T-helper 17 cell (primary cell): ENCODE data around the gene TTC17. TPM values are rescaled to one million over a fixed set of nuclear protein-coding genes. Genes with fewer than 3 reads are reported as not detected.

Experiments used
- ATAC-seq: fragments of 150-1000 bp; cut with Tn5 transposase; 2 replicates; pipeline ENCODE4 v1.10.0; 2021; ENCODE audit warnings: mild to moderate bottlenecking, moderate library complexity
- DNase-seq, 3 donors: peaks; one replicate each; pipeline versions ENCODE4 v3.0.0 to v3.0.0-alpha.2; 2020 to 2021
- H3K9me3 ChIP-seq: one replicate; pipeline ENCODE4 v1.7.0; 2013; ENCODE audit warnings: low read length, mild to moderate bottlenecking; ENCODE audit not compliant: control insufficient read depth, poor library complexity, severe bottlenecking
- H3K27ac Mint-ChIP-seq: one replicate; pipeline ENCODE4 v1.8.0; 2022; ENCODE audit warnings: mild to moderate bottlenecking, moderate library complexity, mixed read lengths
- H3K27me3 Mint-ChIP-seq: one replicate; pipeline ENCODE4 v1.8.0; 2022; ENCODE audit warnings: mixed read lengths
- H3K36me3 Mint-ChIP-seq: one replicate; pipeline ENCODE4 v1.8.0; 2022; ENCODE audit warnings: low read depth, mixed read lengths
- H3K4me1 Mint-ChIP-seq: one replicate; pipeline ENCODE4 v1.8.0; 2022; ENCODE audit warnings: mild to moderate bottlenecking, mixed read lengths
- H3K4me3 Mint-ChIP-seq: one replicate; pipeline ENCODE4 v1.8.0; 2022; ENCODE audit warnings: mild to moderate bottlenecking, moderate library complexity, mixed read lengths
- total RNA-seq, 4 donors: library from RNA in 2 of 4; stranded (reverse) in 2 of 4; gene quantifications; one replicate each; pipeline ENCODE4 v1.2.3 and lab custom pipeline; 2022 to 2026

Gene TTC17
- total RNA-seq, 2 donors from 2014 or later: 95.4 to 98.0 TPM

- no peaks in the 10 kb centered on the region for H3K36me3 Mint-ChIP-seq
- H3K4me3 Mint-ChIP-seq: peak overlapping the region; percentile 99
- DNase-seq (no peak), ATAC-seq (no peak)
- H3K27me3 Mint-ChIP-seq: no peaks in the 10 kb centered on the region
- H3K4me1 Mint-ChIP-seq: peaks cover 29% of the 10 kb centered on the region
- H3K27ac Mint-ChIP-seq: peak overlapping the region; percentile 95
- H3K9me3 ChIP-seq: no peaks in the 10 kb centered on the region
These were observed 1.8 kb downstream of the TTC17 start for GRCh38 chr11:43360361-43361032.

GRCh38 chr11:43366677-43367076 lies 8.0 kb downstream of the TTC17 start:
- DNase-seq: no peak
- no peaks in the 10 kb centered on the region for H3K27me3 Mint-ChIP-seq
- H3K4me3 Mint-ChIP-seq: no peak overlapping the region
- peaks cover 28% of the 10 kb centered on the region for H3K4me1 Mint-ChIP-seq
- no peak for ATAC-seq
- H3K9me3 ChIP-seq: no peaks in the 10 kb centered on the region
- H3K36me3 Mint-ChIP-seq: peaks cover 3% of the 10 kb centered on the region
- no peak overlapping the region for H3K27ac Mint-ChIP-seq

- H3K4me3 Mint-ChIP-seq: peak overlapping the region; percentile 50
- DNase-seq: no peak
- peaks cover 3% of the 10 kb centered on the region for H3K36me3 Mint-ChIP-seq
- peak overlapping the region; percentile 81 for H3K27ac Mint-ChIP-seq
- no peaks in the 10 kb centered on the region for H3K9me3 ChIP-seq
- no peaks in the 10 kb centered on the region for H3K27me3 Mint-ChIP-seq
- peaks cover 28% of the 10 kb centered on the region for H3K4me1 Mint-ChIP-seq
- no peak for ATAC-seq
These were observed 8.9 kb downstream of the TTC17 start for GRCh38 chr11:43367382-43368178.

- ATAC-seq (no peak), DNase-seq (no peak)
- H3K4me1 Mint-ChIP-seq: peaks cover 14% of the 10 kb centered on the region
- no peaks in the 10 kb centered on the region for H3K9me3 ChIP-seq
- H3K27ac Mint-ChIP-seq: no peak overlapping the region
- no peaks in the 10 kb centered on the region for H3K36me3 Mint-ChIP-seq
- H3K27me3 Mint-ChIP-seq: no peaks in the 10 kb centered on the region
- H3K4me3 Mint-ChIP-seq: no peak overlapping the region
These were observed 17.3 kb downstream of the TTC17 start for GRCh38 chr11:43376065-43376464.

GRCh38 chr11:43376594-43376993 lies 17.9 kb downstream of the TTC17 start:
- DNase-seq (no peak), ATAC-seq (no peak)
- H3K9me3 ChIP-seq: no peaks in the 10 kb centered on the region
- Mint-ChIP-seq H3K36me3 (peaks cover 1% of the 10 kb centered on the region), H3K4me3 (no peak overlapping the region), H3K27me3 (no peaks in the 10 kb centered on the region), H3K27ac (no peak overlapping the region), H3K4me1 (peaks cover 17% of the 10 kb centered on the region)

- Mint-ChIP-seq H3K27me3 (no peaks in the 10 kb centered on the region), H3K27ac (no peak overlapping the region), H3K4me1 (peaks cover 20% of the 10 kb centered on the region), H3K36me3 (peaks cover 4% of the 10 kb centered on the region), H3K4me3 (no peak overlapping the region)
- ATAC-seq: no peak
- DNase-seq: no peak
- no peaks in the 10 kb centered on the region for H3K9me3 ChIP-seq
These were observed 18.7 kb downstream of the TTC17 start for GRCh38 chr11:43377389-43377788.

- Mint-ChIP-seq H3K36me3 (peaks cover 4% of the 10 kb centered on the region), H3K4me3 (no peak overlapping the region), H3K27me3 (no peaks in the 10 kb centered on the region), H3K27ac (no peak overlapping the region), H3K4me1 (peaks cover 18% of the 10 kb centered on the region)
- ATAC-seq (no peak), DNase-seq (no peak)
- H3K9me3 ChIP-seq: no peaks in the 10 kb centered on the region
These were observed 20.2 kb downstream of the TTC17 start for GRCh38 chr11:43378897-43379296.

GRCh38 chr11:43381802-43382201 lies 23.1 kb downstream of the TTC17 start:
- Mint-ChIP-seq H3K36me3 (peaks cover 4% of the 10 kb centered on the region), H3K27ac (peak overlapping the region; percentile 41), H3K4me1 (peaks cover 12% of the 10 kb centered on the region), H3K4me3 (no peak overlapping the region), H3K27me3 (no peaks in the 10 kb centered on the region)
- ATAC-seq (no peak), DNase-seq (no peak)
- H3K9me3 ChIP-seq: no peaks in the 10 kb centered on the region

- DNase-seq (no peak), ATAC-seq (no peak)
- peaks cover 10% of the 10 kb centered on the region for H3K4me1 Mint-ChIP-seq
- no peaks in the 10 kb centered on the region for H3K27me3 Mint-ChIP-seq
- no peak overlapping the region for H3K27ac Mint-ChIP-seq
- no peaks in the 10 kb centered on the region for H3K9me3 ChIP-seq
- peaks cover 4% of the 10 kb centered on the region for H3K36me3 Mint-ChIP-seq
- no peak overlapping the region for H3K4me3 Mint-ChIP-seq
These were observed 23.9 kb downstream of the TTC17 start for GRCh38 chr11:43382614-43383013.

GRCh38 chr11:43384393-43384792 lies 25.7 kb downstream of the TTC17 start:
- DNase-seq (no peak), ATAC-seq (no peak)
- Mint-ChIP-seq H3K36me3 (peaks cover 4% of the 10 kb centered on the region), H3K4me1 (peaks cover 7% of the 10 kb centered on the region), H3K27me3 (no peaks in the 10 kb centered on the region), H3K4me3 (no peak overlapping the region), H3K27ac (peak overlapping the region; percentile 81)
- no peaks in the 10 kb centered on the region for H3K9me3 ChIP-seq

- peaks cover 16% of the 10 kb centered on the region for H3K4me1 Mint-ChIP-seq
- no peaks in the 10 kb centered on the region for H3K27me3 Mint-ChIP-seq
- ATAC-seq (peak; percentile 80), DNase-seq (no peak)
- peak overlapping the region; percentile 31 for H3K4me3 Mint-ChIP-seq
- no peaks in the 10 kb centered on the region for H3K9me3 ChIP-seq
- peaks cover 8% of the 10 kb centered on the region for H3K36me3 Mint-ChIP-seq
- peak overlapping the region; percentile 53 for H3K27ac Mint-ChIP-seq
These were observed 34.0 kb downstream of the TTC17 start for GRCh38 chr11:43392713-43393112.

GRCh38 chr11:43393765-43394355 lies 35.1 kb downstream of the TTC17 start:
- Mint-ChIP-seq H3K4me1 (peaks cover 18% of the 10 kb centered on the region), H3K4me3 (peak overlapping the region; percentile 36), H3K27ac (peak overlapping the region; percentile 65), H3K27me3 (no peaks in the 10 kb centered on the region), H3K36me3 (peaks cover 8% of the 10 kb centered on the region)
- ATAC-seq: no peak
- H3K9me3 ChIP-seq: no peaks in the 10 kb centered on the region
- DNase-seq: no peak

GRCh38 chr11:43396617-43397016 lies 37.9 kb downstream of the TTC17 start:
- DNase-seq (no peak), ATAC-seq (no peak)
- Mint-ChIP-seq H3K27ac (peak overlapping the region; percentile 1), H3K4me3 (no peak overlapping the region), H3K27me3 (no peaks in the 10 kb centered on the region), H3K36me3 (peaks cover 10% of the 10 kb centered on the region), H3K4me1 (peaks cover 18% of the 10 kb centered on the region)
- no peaks in the 10 kb centered on the region for H3K9me3 ChIP-seq
